Keratinocyte (primary cell): Measurements from ENCODE around the gene LPO. TPM values are rescaled to one million over a fixed set of nuclear protein-coding genes. Genes with fewer than 3 reads are reported as not detected.

Experiments
- DNase-seq: peaks from one replicate; pipeline ENCODE4 v3.0.0-alpha.2; 2011; ENCODE audit warnings: low read depth, missing footprints, low spot score
- FAIRE-seq: peaks from 2 replicates; lab custom pipeline; 2011; peaks lifted over from hg19 to GRCh38; lab: Jason Lieb, UNC
- H2AFZ ChIP-seq: 2 replicates; pipeline ENCODE4 v1.6.0; 2012; ENCODE audit warnings: low read length, control low read depth, inconsistent platforms; ENCODE audit not compliant: control insufficient read depth
- H3K27ac ChIP-seq: 2 replicates; pipeline ENCODE4 v1.5.1; 2011; ENCODE audit warnings: low read length; ENCODE audit not compliant: control insufficient read depth, insufficient read depth
- H3K27me3 ChIP-seq: 3 replicates; pipeline ENCODE4 v1.6.0; 2011; ENCODE audit warnings: low read length; ENCODE audit not compliant: control insufficient read depth, insufficient read depth; ENCODE audit errors: extremely low read depth
- H3K36me3 ChIP-seq, 2 experiments: 2 replicates in 1 of 2; 3 replicates in 1 of 2; pipeline ENCODE4 v1.5.1; 2011; ENCODE audit warnings: low read length in 2 of 2, mild to moderate bottlenecking in 1 of 2; ENCODE audit not compliant: control insufficient read depth in 2 of 2, insufficient read depth in 2 of 2; ENCODE audit errors: extremely low read depth in 1 of 2
- H3K4me1 ChIP-seq: 3 replicates; pipeline ENCODE4 v1.5.1; 2011; ENCODE audit warnings: low read length; ENCODE audit not compliant: control insufficient read depth, insufficient read depth; ENCODE audit errors: extremely low read depth
- H3K4me2 ChIP-seq: 3 replicates; pipeline ENCODE4 v1.6.0; 2011; ENCODE audit warnings: low read depth, low read length; ENCODE audit not compliant: control insufficient read depth, insufficient read depth; ENCODE audit errors: extremely low read depth
- H3K4me3 ChIP-seq, 3 experiments: fragments of 200-600 bp in 1 of 3; sonication (generic) in 1 of 3; 2 replicates in 2 of 3; 3 replicates in 1 of 3; pipeline ENCODE4 v1.5.1; 2011 to 2016; ENCODE audit warnings: low read length in 3 of 3, mild to moderate bottlenecking in 3 of 3, control low read depth in 2 of 3, inconsistent platforms in 1 of 3, low read depth in 1 of 3, mixed read lengths in 1 of 3, mixed run types in 1 of 3, moderate library complexity in 1 of 3; ENCODE audit not compliant: control insufficient read depth in 2 of 3, insufficient read depth in 2 of 3; ENCODE audit errors: extremely low read depth in 1 of 3
- H3K79me2 ChIP-seq: 2 replicates; pipeline ENCODE4 v1.6.0; 2012; ENCODE audit warnings: low read length; ENCODE audit not compliant: control insufficient read depth, insufficient read depth
- H3K9ac ChIP-seq: 3 replicates; pipeline ENCODE4 v1.6.0; 2011; ENCODE audit warnings: low read length; ENCODE audit not compliant: control insufficient read depth, insufficient read depth; ENCODE audit errors: extremely low read depth
- H3K9me1 ChIP-seq: 3 replicates; pipeline ENCODE4 v1.6.0; 2011; ENCODE audit warnings: low read length; ENCODE audit not compliant: control insufficient read depth, insufficient read depth; ENCODE audit errors: extremely low read depth
- H3K9me3 ChIP-seq: 2 replicates; pipeline ENCODE4 v1.5.1; 2012; ENCODE audit warnings: low read depth, low read length; ENCODE audit not compliant: control insufficient read depth
- H4K20me1 ChIP-seq: 3 replicates; pipeline ENCODE4 v1.6.0; 2011; ENCODE audit warnings: low read length; ENCODE audit not compliant: control insufficient read depth, insufficient read depth; ENCODE audit errors: extremely low read depth
- CTCF ChIP-seq, 3 experiments: IDR thresholded peaks in 1 of 3; conservative IDR thresholded peaks in 1 of 3; optimal IDR thresholded peaks in 1 of 3; 2 replicates in 2 of 3; 3 replicates in 1 of 3; pipeline versions ENCODE3 to v1.5.1; 2011; ENCODE audit warnings: low read length in 3 of 3, mild to moderate bottlenecking in 3 of 3, moderate library complexity in 2 of 3, control low read depth in 1 of 3, inconsistent platforms in 1 of 3; ENCODE audit not compliant: insufficient read depth in 2 of 3; ENCODE audit errors: extremely low read depth in 1 of 3
- EZH2 ChIP-seq: IDR thresholded peaks from one replicate; pipeline ENCODE4 v1.6.1; 2012; ENCODE audit warnings: inconsistent platforms, mild to moderate bottlenecking, low read length, moderate library complexity
- dilution Hi-C: fragments of 300-500 bp; cut with MboI; formaldehyde crosslinking; loops from one replicate; pipeline ENCODE4 v1.7.0; 2020; ENCODE audit warnings: low sequenced_read_pairs; ENCODE audit not compliant: extremely low pct_ligation_motif_present
- polyA plus RNA-seq, 5 experiments: library from polyadenylated mRNA; depleted of rRNA in 3 of 5; stranded (reverse) in 3 of 5; stranded (forward) in 1 of 5; unstranded in 1 of 5; fragments of >200 nt; gene quantifications; 1 replicate in 1 of 5; 2 replicates in 3 of 5; 3 replicates in 1 of 5; pipeline versions ENCODE4 v1.2.1 to v1.2.3, GENCODE V29; 2011 to 2012; ENCODE audit warnings: missing spikeins in 2 of 5, low read depth in 1 of 5, low replicate concordance in 1 of 5

The LPO gene
- polyA plus RNA-seq, 1 donor (not counting 4 experiments of a cell fraction or from before 2014, with no cell fraction given): not detected

- FAIRE-seq: no peak
- H3K9me3 ChIP-seq: no peaks in the 10 kb centered on the region
- no peak overlapping the region for H2AFZ ChIP-seq
Measured at GRCh38 chr17:58316260-58316960, 78.0 kb downstream of the LPO start.

GRCh38 chr17:58317421-58318064 is 79.2 kb downstream of the LPO start:
- no peak overlapping the region for H2AFZ ChIP-seq
- dilution Hi-C loops: no loop called here
- FAIRE-seq (peak; percentile 93), DNase-seq (peak; percentile 84)
- H3K36me3 ChIP-seq: no peaks in the 10 kb centered on the region
- no peaks in the 10 kb centered on the region for H4K20me1 ChIP-seq
- no peak overlapping the region for H3K9ac ChIP-seq
- H3K4me2 ChIP-seq: peak overlapping the region; percentile 11
- H3K27me3 ChIP-seq: no peaks in the 10 kb centered on the region
- TF ChIP-seq CTCF (optimal IDR thresholded peaks at IDR 0.05 in 1 of 3, IDR thresholded peaks at IDR 0.05 in 1 of 3, conservative IDR thresholded peaks at IDR 0.05 in 1 of 3; ENCODE audit: extremely low read depth in 1 of 3, insufficient read depth in 2 of 3, low read length in 3 of 3) (peak; percentile 90 to 94 (median 94)), EZH2 (no peak)
- no peak overlapping the region for H3K4me3 ChIP-seq
- no peaks in the 10 kb centered on the region for H3K9me3 ChIP-seq
- H3K27ac ChIP-seq: no peak overlapping the region
- peaks cover 2% of the 10 kb centered on the region for H3K9me1 ChIP-seq
- peaks cover 8% of the 10 kb centered on the region for H3K4me1 ChIP-seq
- H3K79me2 ChIP-seq: no peaks in the 10 kb centered on the region

More at GRCh38 chr17:58316260-58316960, 78.0 kb downstream of the LPO start:
- Histone ChIP-seq H3K27me3 (no peaks in the 10 kb centered on the region), H3K4me2 (no peak overlapping the region), H3K4me3 (no peak overlapping the region), H3K4me1 (peaks cover 8% of the 10 kb centered on the region), H4K20me1 (no peaks in the 10 kb centered on the region), H3K79me2 (no peaks in the 10 kb centered on the region), H3K9ac (no peak overlapping the region), H3K27ac (no peak overlapping the region), H3K36me3 (no peaks in the 10 kb centered on the region), H3K9me1 (peaks cover 2% of the 10 kb centered on the region)
- dilution Hi-C loops: no loop called here
- TF ChIP-seq CTCF (optimal IDR thresholded peaks at IDR 0.05 in 1 of 3, IDR thresholded peaks at IDR 0.05 in 1 of 3, conservative IDR thresholded peaks at IDR 0.05 in 1 of 3; ENCODE audit: extremely low read depth in 1 of 3, insufficient read depth in 2 of 3, low read length in 3 of 3) (no peak), EZH2 (no peak)
- no peak for DNase-seq
